Adrenal gland (tissue), 5 donors: ENCODE results near the gene PRDM16.

Experiments
- CTCF ChIP-seq, 6 experiments: fragments of 450-650 bp in 4 of 6; fragments of 200-600 bp in 2 of 6; sonication (generic) in 1 of 6; IDR thresholded peaks; 1 replicate in 5 of 6; 2 replicates in 1 of 6; pipeline versions ENCODE4 v1.5.1 to v1.8.0; 2016 to 2021; ENCODE audit warnings: antibody characterized with exemption in 6 of 6, mild to moderate bottlenecking in 2 of 6, moderate library complexity in 1 of 6
- POLR2A ChIP-seq, 2 donors: fragments of 450-650 bp; IDR thresholded peaks; one replicate each; pipeline ENCODE4 v1.6.1; 2017; ENCODE audit warnings: antibody characterized with exemption in 2 of 2, mild to moderate bottlenecking in 2 of 2, moderate library complexity in 1 of 2
- donor health status: DM: no; HTN: no; CAD: no.

GRCh38 chr1:3379934-3380333, 310.9 kb downstream of the PRDM16 start:
- TF ChIP-seq CTCF (IDR thresholded peaks at IDR 0.05) = no peak
- no peak for TF ChIP-seq POLR2A (IDR thresholded peaks at IDR 0.05)
